Superior temporal gyrus (tissue), 1 donor: Measurements from ENCODE around the gene MRAP2.
"Not testable (repeated sequence)": the region's sequence is repeated elsewhere in the genome, so short reads cannot be mapped to it uniquely, and the experiment has no call there.

Source experiments
- DNase-seq: peaks from one replicate; pipeline ENCODE4 v3.0.0-alpha.2; 2016; ENCODE audit errors: extremely low spot score

MRAP2 gene

DNA sequence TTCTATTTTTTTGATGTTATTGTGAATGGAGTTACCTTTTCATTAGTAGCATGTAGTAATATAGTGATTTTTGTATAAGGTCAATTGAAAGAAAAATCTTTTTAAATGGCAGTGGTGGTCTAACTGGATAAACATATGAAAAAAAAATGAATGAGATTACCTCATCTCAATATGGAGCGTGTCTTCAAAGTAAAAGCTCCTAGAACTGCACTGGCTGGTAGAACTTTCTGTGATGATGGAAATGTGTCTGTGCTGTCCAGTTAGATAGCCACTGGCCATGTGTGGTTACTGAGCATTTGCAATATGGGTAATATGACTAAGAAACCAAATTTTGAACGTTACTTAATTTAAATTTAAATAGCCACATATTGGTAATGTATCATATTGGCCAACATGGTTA is 44.1 kb downstream of the MRAP2 start:
- DNase-seq, result no peak

DNA sequence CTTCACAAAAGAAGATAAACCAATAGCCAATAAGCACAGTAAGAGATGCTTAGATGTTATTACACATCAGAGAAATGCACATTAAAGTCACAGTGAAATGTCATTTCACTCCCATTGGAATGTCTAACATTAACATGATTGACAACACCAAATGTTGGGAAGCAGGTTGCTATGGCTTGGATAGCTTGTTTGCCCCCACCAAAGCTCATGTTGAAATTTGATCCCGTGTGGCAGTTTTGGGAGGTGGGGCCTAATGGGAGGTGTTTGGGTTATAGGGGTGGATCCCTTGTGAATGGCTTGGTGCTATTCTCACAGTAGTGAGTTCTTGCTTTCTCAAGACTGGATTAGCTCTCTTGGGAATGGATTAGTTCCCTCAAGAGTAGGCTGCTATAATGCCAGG is 44.8 kb downstream of the MRAP2 start:
- DNase-seq, result no peak

DNA sequence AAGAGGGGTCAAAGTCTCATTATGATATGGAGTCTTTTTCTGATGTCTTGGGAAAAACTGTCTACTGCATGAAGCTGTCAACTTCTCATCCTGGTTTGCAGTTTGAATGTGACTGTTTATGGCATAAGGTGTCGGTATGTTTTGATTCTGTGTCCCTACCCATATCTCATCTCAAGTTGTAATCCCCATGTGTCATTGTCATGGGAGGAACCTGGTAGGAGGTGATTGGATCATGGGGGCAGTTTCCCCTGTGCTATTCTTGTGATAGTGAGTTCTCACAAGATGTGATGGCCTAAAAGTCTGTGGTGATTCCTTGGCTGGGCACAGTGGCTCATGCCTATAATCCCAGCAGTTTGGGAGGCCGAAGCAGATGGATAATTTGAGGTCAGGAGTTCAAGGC is 47.6 kb downstream of the MRAP2 start:
- no peak for DNase-seq

DNA sequence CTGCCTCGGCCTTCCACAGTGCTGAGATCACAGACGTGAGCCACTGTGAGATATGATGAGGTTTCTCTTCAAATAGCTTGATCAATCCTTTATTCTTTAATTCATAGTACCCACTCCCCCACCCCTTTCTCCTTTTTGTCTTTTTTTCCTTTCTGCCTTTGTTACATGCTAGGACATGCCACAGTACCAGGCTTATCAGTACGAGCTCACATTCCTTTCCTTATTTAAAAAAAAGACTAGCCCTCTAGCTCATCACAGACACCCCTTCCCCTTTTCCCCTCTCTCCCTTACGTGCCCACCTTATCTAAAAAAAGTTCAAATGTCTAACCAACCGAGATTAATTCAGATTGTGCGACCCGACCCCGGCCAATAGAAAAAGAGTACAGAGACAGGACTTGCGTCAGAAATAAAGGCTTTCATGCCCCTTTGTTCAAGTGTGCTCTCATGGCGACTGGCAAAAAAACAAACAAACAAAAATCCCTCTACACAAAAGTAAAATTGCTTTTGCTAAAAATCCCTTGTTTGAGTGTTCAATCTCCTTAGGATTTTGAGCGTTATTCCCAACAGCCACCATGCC is 49.2 kb downstream of the MRAP2 start:
- DNase-seq, result no peak

DNA sequence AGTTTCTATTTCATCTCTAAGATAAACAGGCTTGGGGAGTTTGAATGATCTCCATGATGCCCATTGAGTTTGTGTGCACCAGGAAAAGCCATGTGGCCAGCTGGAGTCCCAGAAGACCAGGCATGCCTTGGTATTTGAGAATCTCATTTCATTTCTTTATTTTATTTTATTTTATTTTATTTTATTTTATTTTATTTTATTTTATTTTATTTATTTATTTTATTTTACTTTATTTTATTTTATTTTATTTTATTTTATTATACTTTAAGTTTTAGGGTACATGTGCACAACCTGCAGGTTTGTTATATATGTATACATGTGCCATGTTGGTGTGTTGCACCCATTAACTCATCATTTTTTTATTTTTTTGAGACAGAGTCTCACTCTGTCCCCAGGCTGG is 51.1 kb downstream of the MRAP2 start:
- not testable (repeated sequence) for DNase-seq

DNA sequence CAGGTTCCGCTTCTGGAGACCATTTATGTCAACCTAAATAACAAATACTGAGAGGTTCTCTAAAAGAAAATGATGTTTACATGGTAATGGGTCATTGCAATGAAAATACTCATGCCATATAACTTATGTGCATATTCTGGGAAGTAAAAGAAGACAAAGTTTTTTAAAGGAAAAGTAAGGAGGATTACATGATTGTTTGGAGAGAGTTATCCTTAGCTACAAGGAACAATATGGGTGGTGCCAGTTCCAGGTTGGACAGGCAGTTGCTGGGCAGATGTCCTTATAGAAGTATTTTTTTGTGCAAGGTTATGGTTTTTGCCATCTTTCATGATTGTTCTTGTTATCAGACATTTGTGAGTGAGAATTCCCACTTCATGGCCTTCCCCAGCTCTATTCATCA is 52.5 kb downstream of the MRAP2 start:
- DNase-seq, result no peak

DNA sequence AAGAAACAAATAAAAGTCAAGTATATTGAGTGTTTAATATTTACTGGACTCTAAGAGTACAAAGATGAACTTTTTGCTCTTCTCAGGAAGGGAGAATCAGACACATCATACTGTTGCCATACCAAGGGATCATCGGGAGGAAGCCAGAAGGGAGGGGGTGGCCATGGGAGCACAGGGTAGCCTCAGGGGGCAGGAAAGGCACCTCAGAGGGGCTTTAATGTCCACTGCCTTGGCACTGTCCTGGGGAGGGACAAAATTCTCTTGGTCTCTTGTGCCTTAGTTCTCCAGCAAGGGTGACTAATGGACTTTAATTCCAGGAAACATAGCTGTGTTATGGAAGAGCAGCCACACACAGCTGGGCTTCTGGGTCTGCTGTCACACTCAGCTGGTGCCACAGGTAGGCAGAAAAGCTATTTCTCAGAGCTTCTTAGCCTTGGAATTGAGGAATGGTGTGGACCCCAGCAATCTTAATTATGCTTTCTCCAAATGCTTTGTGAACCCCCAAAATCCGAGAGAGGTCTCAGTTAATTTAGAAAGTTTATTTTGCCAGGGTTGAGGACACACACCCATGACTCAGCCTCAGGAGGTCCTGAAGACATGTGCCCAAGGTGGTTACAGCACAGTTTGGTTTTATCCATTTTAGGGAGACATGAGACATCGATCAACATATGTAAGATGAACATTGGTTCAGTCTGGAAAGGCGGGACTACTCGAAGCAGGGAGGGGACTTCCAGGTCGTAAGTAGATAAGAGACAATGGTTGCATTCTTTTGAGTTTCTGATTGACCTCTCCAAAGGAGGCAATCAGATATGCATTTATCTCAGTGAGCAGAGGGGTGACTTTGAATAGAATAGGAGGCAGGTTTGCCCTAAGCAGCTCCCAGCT is 53.2 kb downstream of the MRAP2 start:
- DNase-seq, result no peak

DNA sequence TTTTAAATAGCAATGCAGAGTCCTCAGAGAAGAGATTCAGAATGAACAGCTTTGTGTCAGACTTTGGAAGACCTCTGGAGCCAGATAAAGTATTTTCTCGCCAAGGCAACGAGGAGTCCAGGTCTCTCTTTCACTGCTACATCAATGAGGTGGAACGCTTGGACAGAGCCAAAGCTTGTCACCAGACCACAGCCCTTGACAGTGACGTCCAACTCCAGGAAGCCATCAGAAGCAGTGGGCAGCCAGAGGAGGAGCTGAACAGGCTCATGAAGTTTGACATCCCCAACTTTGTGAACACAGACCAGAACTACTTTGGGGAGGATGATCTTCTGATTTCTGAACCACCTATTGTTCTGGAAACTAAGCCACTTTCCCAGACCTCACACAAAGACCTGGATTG is 55.5 kb downstream of the MRAP2 start:
- DNase-seq, result no peak

DNA sequence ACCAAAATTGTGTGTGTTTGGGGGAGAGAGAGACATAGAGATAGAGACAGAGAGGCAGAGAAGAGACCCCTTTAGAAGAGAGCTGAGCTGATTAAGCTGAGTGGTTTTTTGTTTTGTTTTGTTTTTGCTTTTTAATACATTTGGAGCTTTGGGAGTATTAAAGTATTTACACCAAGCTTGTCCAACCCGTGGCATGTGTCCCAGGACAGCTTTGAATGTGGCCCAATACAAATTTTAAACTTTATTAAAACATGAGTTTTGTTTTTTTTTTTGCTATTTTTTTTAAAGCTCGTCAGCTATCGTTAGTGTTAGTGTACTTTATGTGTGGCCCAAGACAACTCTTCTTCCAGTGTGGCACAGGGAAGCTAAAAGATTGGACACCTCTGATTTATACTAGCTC is 56.0 kb downstream of the MRAP2 start:
- DNase-seq, result no peak

DNA sequence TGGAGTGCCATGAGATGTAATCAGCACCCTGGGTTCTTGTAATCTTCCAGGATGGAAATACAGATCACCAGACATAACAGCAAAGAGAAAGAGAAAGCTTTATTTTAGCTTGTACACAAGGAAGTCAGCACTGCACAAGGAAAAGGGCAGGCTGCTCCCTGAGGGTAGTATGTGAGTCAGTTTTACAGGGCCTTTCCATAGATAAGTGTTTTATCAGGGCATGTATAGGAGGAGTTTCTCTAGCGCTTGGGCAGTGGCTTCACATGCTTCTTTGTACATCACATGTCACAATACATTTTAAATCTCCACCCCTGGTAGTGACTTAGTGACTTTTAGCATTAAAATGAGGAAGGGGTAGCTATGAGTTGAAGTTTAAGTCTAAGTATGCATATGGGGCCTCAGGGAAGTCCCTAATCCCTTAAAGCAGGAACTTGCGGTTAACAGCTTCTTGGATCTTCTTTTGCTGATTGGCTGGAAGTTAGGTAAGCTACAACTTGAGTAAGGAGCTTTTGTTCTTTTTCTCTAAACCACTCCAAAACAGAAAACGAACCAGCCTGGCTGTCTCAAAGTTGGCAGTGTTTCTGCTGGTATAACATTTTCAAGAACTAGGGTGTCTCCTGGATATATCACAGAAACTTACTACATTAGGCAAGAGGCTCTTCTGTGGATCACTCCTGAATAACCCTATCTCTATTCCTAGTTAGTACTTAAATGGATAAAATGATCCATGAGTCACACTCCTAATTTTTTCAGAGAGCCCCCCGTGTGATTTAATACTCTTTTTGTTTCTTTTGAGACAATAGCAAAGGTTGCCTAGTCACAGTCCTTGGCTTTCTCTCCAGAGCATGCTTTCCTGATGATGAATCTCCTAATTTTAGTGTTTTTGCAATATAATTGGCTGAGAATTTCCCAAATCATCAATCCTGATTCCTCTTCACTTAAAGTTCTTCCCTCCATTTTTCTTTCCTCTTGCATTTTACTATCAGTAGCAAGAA is 60.2 kb downstream of the MRAP2 start:
- DNase-seq, result no peak

DNA sequence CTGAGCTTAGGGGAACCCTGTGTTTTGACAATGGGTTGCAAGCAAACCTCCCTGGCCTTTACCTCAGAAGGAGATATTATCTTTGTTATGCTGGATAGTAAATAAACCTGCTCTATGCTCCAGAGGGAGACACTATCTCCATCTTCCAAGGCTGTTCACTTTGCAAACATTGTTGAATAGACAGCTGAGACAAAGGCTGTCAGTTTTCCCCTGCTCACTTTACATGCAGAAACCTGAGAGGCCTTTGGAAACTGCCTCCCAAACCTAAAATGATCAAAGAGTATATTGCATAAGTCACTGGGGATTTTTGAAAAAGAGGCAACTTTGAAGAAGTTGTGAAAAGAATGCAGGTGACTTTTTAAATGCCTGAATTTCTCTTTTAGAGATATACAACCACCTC is 61.6 kb downstream of the MRAP2 start:
- no peak for DNase-seq

DNA sequence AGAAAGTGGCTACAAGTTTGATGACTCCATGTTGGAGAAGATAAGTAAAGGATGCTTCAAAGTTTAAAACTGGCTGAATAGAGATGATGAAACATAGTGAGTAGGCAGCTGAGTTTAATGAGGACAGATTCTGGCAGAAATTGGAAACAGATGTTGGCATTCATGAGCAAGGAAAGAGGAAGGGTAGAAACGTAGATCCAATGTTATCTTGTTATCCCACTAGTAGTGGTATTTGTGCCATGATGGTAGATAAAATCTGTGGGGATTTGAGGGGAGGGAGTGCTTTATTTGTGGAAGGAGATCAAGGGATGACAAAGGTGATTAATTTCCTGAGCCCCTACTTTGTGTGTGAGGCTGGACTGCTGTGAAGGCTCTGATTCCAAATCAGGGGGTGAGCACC is 69.5 kb downstream of the MRAP2 start:
- no peak for DNase-seq

DNA sequence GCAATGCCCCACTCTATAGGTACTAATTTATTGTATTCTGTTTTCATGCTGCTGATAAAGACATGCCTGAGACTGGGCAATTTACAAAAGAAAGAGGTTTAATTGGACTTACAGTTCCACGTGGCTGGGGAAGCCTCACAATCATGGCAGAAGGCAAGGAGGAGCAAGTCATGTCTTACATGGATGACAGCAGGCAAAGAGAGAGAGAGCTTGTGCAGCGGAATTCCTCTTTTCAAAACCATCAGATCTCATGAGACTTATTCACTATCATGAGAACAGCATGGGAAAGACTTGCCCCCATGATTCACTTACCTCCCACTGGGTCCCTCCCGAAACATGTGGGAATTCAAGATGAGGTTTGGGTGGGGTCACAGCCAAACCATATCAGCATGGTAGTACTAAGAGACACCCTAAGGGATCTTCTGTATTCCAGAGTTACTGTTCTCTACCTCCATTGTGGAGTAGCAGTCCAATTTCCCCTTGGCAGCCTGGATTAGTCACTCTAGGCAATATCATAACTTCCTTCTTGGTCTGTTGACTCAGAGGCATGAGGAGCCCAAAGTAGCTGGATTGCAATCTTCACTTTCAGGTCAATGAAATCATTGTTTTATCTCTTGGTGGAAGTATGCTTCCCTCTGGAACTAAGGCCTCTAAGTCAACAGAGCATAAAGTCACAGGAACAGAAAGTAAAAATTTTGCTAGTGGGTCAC is 71.8 kb downstream of the MRAP2 start:
- DNase-seq, result not testable (repeated sequence)

DNA sequence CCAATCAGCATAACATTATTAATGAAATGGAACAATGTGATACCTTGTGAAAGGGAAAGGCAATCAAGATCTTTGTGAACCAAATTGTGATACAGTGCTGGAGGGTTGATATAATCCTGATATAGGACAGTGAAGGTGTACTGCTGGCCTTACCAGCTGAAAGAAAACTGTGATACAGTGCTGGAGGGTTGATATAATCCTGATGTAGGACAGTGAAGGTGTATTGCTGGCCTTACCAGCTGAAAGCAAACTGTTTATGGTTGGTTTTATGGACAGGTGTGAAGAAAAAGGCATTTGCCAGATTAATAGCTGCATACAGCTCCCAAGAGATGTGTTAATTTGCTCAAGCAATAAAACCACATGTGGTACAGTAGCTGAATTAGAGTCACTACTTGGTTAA is 73.9 kb downstream of the MRAP2 start:
- no peak for DNase-seq

DNA sequence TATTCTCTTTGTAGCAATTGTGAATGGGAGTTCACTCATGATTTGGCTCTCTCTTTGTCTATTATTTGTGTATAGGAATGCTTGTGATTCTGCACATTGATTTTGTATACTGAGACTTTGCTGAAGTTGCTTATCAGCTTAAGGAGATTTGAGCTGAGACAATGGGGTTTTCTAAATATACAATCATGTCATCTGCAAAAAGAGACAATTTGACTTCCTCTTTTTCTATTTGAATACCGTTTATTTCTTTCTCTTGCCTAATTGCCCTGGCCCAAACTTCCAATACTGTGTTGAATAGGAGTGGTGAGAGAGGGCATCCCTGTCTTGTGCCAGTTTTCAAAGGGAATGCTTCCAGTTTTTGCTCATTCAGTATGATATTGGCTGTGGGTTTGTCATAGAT is 77.8 kb downstream of the MRAP2 start:
- DNase-seq, result not testable (repeated sequence)

DNA sequence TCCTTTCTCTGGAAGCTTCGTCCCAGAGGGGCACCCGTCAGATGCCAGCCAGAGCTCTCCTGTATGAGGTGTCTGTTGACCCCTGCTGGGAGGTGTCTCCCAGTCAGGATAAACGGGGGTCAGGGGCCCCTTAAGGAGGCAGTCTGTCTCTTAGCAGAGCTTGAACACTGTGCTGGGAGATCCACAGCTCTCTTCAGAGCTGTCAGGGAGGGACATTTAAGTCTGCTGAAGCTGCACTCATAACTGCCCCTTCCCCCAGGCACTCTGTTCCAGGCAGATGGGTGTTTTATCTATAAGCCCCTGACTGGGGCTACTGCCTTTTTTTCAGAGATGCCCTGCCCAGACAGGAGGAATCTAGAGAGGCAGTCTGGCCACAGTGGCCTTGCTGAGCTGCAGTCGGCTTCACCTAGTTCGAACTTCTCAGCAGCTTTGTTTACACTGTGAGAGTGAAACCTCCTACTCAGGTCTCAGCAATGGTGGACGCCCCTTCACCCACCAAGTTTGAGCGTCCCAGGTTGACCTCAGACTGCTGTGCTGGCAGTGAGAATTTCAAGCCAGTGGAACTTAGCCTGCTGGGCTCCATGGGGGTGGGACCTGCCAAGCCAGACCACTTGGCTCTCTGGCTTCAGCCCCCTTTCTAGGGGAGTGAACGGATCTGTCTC is 81.5 kb downstream of the MRAP2 start:
- not testable (repeated sequence) for DNase-seq

DNA sequence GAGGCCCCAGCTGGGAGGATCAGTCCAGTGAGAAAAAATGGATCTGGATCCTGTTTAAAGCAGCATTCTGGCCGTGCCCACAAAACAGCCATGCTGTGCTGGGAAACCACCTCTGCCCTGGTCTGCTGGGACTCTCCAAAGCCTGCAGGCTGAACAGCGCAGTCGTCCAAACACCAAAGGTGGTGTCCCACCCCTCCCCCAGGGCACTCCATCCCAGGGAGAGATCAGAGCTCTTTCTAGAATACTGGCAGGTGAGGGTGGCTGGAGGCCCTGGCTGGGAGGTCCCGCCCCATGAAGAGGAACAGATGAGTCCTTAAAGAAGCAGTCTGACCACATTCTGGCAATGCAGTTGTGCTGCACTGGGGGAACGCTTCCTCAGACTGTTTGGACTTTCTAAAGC is 84.6 kb downstream of the MRAP2 start:
- no peak for DNase-seq

DNA sequence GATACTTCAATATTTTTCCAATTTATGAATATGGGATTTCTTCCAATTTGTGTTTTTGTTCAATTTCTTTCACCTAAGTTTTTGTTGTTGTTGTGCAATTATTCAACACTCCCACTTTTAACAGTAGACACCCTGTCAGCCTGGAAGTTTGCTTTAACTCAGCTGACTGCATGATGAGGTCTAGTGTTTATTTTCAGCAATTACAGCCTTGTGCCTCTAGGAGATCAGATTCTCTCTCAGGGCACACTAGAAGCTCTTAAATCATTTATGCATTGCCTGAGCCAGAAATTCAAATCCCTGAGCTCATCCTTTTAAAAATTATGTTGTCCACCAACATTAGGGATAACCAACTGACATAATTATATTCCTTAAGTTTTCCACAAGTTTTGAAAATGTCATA is 85.7 kb downstream of the MRAP2 start:
- no peak for DNase-seq

DNA sequence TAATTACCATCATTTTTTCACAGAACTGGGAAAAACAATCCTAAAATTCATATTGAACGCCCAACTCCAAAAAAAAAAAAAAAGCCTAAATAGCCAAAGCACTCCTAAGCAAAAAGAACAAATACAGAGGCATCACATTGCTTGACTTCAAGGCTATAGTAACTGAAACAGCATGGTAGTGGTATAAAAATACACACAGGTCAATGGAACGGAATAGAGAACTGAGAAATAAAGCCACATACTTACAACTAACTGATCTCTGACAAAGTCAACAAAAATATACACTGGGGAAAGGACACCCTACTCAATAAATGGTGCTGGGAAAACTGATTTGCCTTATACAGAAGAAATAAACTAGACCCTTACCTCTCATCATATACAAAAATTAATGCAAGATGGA is 89.6 kb downstream of the MRAP2 start:
- no peak for DNase-seq

DNA sequence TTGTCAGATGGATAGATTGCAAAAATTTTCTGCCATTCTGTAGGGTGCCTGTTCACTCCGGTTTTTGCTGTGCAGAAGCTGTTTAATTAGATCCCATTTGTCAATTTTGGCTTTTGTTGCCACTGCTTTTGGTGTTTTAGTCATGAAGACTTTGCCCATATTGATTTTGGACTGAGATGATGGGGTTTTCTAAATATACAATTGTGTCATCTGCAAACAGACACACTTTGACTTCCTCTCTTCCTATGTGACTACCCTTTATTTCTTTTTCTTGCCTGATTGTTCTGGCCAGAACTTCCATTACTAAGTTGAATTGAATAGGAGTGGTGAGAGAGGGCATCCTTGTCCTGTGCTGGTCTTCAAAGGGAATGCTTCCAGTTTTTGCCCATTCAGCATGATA is 96.0 kb downstream of the MRAP2 start:
- not testable (repeated sequence) for DNase-seq

DNA sequence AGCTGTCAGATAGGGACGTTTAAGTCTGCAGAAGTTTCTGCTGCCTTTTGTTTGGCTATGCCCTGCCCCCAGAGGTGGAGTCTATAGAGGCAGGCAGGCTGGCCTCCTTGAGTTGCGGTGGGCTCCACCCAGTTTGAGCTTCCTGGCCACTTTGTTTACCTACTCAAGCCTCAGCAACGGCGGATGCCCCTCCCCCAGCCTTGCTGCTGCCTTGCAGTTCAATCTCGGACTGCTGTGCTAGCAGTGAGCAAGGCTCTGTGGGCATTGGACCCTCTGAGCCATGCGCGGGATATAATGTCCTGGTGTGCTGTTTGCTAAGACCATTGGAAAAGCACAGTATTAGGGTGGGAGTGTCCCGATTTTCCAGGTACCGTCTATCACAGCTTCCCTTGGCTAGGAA is 99.8 kb downstream of the MRAP2 start:
- not testable (repeated sequence) for DNase-seq
